Heart left ventricle (tissue), 13 donors: ENCODE data around the gene SLC39A11.

Experiments used
- POLR2A ChIP-seq, 2 donors: fragments of 450-650 bp; IDR thresholded peaks; one replicate each; pipeline ENCODE4 v1.6.1; 2017; ENCODE audit warnings: antibody characterized with exemption in 2 of 2, mild to moderate bottlenecking in 2 of 2, moderate library complexity in 2 of 2
- TF ChIP-seq, protein P1 (sequence below), 12 donors: fragments of 200-600 bp; sonication (generic) in 4 of 12; IDR thresholded peaks; one replicate each; pipeline versions ENCODE4 v1.5.0 to v1.8.0; 2018 to 2022; ENCODE audit warnings: antibody characterized with exemption in 12 of 12, mild to moderate bottlenecking in 5 of 12
- donor health status: ischemic (EF 13 %, LVEDD 7.1; RV severe dilation, severe dysfunction).
- donor health status: DM: no; HTN: yes; CAD: no.
- donor health status: DM: no; HTN: no; CAD: no.
- donor health status: ischemic (EF 25% LVEDD 6.9; RV normal size, moderate dysfunction).
- donor health status: ischemic (EF 25% LVEDD 5.7; RV mildly dilated, moderate dysfunction).
- donor health status: ischemic (EF 35%, LVEDD 5.7; RV mildly dilated, moderate dysfunction).
- donor health status: nonischemic (EF 11% LVEDD 7.7; RV severe dilation, severe dysfunction).
- donor health status: DM: yes; HTN: yes; CAD: no.
- donor health status: PGD.
- donor health status: ischemic (EF 29% LVEDD 5.4; RV normal size, mild dysfunction).
- donor health status: nonischemic (EF 23%, LVEDD 6.1; RV moderate dilation, normal function).

DNA sequence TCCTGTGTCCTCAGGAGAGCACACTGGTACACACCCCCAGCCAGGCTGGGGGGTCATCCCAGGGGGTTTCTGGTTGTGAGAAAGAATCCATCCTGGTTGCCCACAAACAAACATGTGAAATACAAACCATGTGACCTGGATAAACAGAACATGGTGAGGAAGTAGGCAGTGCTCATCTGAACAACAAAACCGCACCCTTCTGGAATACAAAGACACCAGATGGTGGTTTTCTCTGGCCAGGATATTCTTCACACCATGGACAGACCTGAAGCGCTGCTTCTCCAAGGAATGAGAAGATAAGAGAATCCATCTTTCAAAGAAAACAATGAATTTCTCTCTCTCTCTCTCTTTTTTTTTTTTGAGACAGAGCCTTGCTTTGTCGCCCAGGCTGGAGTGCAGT, 302.3 kb downstream of the SLC39A11 start:
- TF ChIP-seq, protein P1, sequence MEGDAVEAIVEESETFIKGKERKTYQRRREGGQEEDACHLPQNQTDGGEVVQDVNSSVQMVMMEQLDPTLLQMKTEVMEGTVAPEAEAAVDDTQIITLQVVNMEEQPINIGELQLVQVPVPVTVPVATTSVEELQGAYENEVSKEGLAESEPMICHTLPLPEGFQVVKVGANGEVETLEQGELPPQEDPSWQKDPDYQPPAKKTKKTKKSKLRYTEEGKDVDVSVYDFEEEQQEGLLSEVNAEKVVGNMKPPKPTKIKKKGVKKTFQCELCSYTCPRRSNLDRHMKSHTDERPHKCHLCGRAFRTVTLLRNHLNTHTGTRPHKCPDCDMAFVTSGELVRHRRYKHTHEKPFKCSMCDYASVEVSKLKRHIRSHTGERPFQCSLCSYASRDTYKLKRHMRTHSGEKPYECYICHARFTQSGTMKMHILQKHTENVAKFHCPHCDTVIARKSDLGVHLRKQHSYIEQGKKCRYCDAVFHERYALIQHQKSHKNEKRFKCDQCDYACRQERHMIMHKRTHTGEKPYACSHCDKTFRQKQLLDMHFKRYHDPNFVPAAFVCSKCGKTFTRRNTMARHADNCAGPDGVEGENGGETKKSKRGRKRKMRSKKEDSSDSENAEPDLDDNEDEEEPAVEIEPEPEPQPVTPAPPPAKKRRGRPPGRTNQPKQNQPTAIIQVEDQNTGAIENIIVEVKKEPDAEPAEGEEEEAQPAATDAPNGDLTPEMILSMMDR (IDR thresholded peaks at IDR 0.05): no peak
- TF ChIP-seq POLR2A (IDR thresholded peaks at IDR 0.05): no peak
